ENCODE measurements around the gene SH2B2.

The SH2B2 gene

GRCh38 chr7:102266541-102266940 is 20.1 kb upstream of the SH2B2 start:
- no peak for DNase-seq (ENCODE audit: low spot score)

- no peak for DNase-seq (ENCODE audit: low spot score)
These were observed 18.0 kb upstream of the SH2B2 start for GRCh38 chr7:102268635-102269034.

GRCh38 chr7:102270178-102270887 is 16.3 kb upstream of the SH2B2 start:
- DNase-seq (ENCODE audit: low spot score) = no peak

- DNase-seq (ENCODE audit: low spot score) = no peak
These were observed 15.4 kb upstream of the SH2B2 start for GRCh38 chr7:102271158-102271798.

GRCh38 chr7:102272075-102272916 is 14.4 kb upstream of the SH2B2 start:
- peak; percentile 86 for DNase-seq (ENCODE audit: low spot score)

- no peak for DNase-seq (ENCODE audit: low spot score)
These were observed 13.5 kb upstream of the SH2B2 start for GRCh38 chr7:102272917-102273748.

- DNase-seq (ENCODE audit: low spot score) = peak; percentile 94
These were observed 12.6 kb upstream of the SH2B2 start for GRCh38 chr7:102273749-102274712.

GRCh38 chr7:102275123-102275703 is 11.5 kb upstream of the SH2B2 start:
- DNase-seq (ENCODE audit: low spot score) = no peak

- no peak for DNase-seq (ENCODE audit: low spot score)
These were observed 8.8 kb upstream of the SH2B2 start for GRCh38 chr7:102277901-102278300.

GRCh38 chr7:102279537-102280400 is 6.9 kb upstream of the SH2B2 start:
- DNase-seq (ENCODE audit: low spot score) = peak; percentile 43

- DNase-seq (ENCODE audit: low spot score) = no peak
These were observed 6.1 kb upstream of the SH2B2 start for GRCh38 chr7:102280521-102280920.

GRCh38 chr7:102281785-102282184 is 4.9 kb upstream of the SH2B2 start:
- DNase-seq (ENCODE audit: low spot score) = no peak

- no peak for DNase-seq (ENCODE audit: low spot score)
These were observed 4.0 kb upstream of the SH2B2 start for GRCh38 chr7:102282465-102283362.

GRCh38 chr7:102283477-102284189 is 3.0 kb upstream of the SH2B2 start:
- no peak for DNase-seq (ENCODE audit: low spot score)

- DNase-seq (ENCODE audit: low spot score) = no peak
These were observed 2.3 kb upstream of the SH2B2 start for GRCh38 chr7:102284399-102284798.

- no peak for DNase-seq (ENCODE audit: low spot score)
These were observed 1.7 kb upstream of the SH2B2 start for GRCh38 chr7:102284891-102285539.

- DNase-seq (ENCODE audit: low spot score) = no peak
These were observed 980 bp upstream of the SH2B2 start for GRCh38 chr7:102285540-102286236.
